ENCODE data around the gene TOP3A.

TOP3A gene

GRCh38 chr17:18253947-18254821 lies 60.6 kb downstream of the TOP3A start:
- ATAC-seq, result no peak

- no peak for ATAC-seq
Measured at GRCh38 chr17:18253187-18253884, 61.5 kb downstream of the TOP3A start.

DNA sequence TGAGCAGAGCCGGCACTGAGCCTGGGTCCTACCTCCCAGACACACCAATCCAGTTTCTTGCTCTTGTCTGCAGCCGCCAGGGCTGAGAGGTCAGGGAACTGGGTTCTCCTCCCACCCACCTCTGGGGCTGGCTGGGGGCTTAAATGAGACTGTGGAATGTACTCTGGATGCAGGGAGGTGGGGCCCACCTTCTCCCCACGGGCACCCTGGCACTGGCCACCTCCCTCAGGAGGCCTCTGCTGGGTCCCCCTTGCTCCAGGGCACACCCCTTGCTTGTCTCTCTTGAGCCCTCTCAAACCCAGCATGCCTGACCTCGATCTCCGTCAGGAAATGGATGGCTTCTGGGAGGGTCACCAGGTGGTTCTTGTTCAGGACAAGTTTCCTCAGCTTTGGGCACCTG lies 62.6 kb downstream of the TOP3A start:
- no peak for ATAC-seq

DNA sequence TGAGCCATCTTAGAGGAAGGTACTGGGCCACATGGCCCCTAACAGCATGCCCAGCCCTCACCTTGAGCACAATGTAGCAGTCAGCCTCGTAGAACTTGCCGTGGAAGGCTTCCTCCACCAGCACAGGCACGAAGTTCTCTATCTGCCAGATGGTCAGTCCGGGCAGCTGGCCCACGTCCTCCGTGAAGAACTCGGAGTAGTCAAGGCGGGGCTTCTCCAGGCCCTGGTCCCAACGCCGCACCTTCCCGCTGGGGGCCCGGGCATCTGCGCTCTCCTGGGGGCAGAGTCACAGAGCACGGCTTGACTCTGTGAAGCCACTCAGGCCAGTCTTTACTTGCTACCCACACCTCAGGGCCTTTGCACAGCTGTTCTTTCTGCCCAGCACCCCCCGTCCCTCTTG lies 63.6 kb downstream of the TOP3A start:
- ATAC-seq, result no peak

DNA sequence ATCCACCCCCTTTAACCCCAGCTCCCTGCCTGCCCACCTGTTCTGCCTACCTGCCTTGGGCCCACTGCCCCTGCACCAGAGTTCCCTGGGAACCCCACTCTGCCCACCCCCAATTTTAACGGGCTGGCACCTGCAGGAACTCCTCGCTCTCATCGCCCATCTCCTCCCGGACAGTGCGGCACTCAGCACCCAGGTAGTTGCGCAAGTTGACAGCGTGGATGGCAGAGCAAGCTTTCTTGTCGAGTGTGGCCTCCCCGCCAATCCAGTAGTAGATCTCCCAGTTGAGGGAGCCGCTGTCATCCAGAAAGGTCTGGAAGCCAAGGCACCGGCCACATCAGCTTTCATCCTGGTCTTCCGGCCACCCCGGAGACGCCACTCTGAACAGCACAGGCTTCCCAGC lies 64.1 kb downstream of the TOP3A start:
- ATAC-seq, result no peak

GRCh38 chr17:18250259-18250658 lies 64.5 kb downstream of the TOP3A start:
- no peak for ATAC-seq

- ATAC-seq, result no peak
Measured at GRCh38 chr17:18248811-18249210, 66.0 kb downstream of the TOP3A start.

- ATAC-seq, result peak; percentile 55 to 67
Measured at GRCh38 chr17:18248300-18248731, 66.5 kb downstream of the TOP3A start.

DNA sequence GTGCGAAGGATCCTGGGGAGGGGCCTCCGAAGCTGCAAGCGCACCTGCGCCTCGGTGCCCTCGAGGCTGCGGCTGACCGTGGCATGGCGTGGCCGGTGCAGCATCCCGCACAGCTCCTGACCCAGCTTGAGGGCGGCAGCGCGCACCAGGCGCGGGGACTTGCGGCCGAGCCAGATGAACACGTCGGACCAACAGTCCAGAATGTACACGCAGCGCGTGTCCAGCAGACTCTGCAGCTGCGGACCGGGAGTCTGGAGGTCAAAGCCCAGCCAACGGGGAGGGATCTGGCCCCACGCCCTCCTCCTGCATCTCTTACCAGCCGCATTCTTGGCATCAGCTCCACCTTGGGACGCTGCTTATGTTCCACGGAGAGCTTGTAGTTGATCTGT lies 67.2 kb downstream of the TOP3A start:
- ATAC-seq, result no peak

DNA sequence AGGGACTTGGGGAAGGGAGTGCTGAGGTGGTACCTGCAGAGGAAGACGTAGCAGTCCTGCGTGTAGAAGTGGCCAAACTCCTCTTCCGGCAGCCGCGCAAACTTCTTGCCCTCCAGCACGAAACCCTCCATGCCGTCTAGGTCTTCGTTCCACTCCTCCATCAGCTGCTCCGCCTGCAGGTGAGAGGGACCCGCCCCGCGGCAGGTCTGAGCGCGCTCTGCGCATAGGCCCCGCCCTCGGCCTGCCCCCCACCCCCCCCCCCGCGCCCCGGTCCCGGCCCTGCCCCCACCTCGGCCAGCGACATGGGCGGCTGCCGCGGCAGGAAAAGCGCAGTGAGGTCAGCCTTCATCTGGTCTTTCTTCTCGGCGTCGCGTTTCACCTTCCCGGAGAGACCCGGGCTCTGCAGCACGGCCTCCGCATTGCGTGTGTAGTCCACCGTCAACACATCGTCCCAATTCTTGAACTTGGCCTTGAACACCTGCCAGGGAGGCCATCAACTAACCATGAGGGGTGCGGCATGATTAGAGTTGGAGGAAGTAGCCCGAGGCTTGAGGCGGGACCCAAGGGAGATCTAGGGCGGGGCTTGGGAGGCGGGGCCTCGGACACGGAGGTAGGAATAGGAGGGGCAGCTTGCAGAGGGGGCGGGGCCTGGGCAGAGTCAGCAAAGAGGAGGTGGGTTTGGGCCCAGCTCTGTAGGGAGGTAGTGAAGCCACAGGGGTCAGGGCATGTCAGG lies 67.7 kb downstream of the TOP3A start:
- no peak for ATAC-seq

GRCh38 chr17:18246109-18246725 lies 68.6 kb downstream of the TOP3A start:
- ATAC-seq, result no peak

DNA sequence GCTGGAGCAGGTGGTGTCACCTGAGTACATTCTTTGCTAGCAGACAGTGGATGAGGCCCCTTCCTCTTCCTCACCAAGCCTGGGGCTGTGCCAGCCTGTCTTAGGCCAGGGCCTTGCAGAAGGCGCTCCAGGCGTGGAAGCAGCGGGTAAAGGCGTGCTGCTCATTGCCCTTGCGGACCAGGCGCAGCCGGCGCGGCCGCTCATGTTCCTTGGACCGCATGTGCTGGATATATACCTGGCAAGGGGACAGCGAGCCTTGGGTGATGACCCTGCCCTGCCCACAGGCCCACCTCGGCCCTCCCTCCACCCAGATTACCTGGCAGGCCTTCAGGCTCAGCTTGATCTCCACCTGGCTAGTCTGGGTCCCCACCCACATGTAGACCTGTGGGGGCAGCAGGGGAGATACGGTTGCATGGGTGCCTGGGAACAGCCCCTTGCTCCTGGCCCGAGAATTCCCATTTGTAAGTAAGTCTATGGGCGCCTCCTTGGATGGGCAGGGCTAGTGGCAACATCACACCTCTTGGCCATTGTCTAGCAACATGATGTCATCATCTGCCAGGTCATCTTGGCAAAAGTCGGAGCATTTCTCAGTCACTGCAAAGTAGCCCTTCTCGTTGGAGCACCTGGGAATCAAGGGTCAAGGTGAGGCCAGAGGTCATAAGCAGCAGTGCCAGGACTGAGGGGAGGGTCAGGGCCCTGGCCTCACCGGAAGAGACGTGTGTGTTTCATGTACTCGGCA lies 69.6 kb downstream of the TOP3A start:
- no peak for ATAC-seq

GRCh38 chr17:18241229-18241871 lies 73.4 kb downstream of the TOP3A start:
- no peak for ATAC-seq

- no peak for ATAC-seq
Measured at GRCh38 chr17:18240449-18240848, 74.3 kb downstream of the TOP3A start.

DNA sequence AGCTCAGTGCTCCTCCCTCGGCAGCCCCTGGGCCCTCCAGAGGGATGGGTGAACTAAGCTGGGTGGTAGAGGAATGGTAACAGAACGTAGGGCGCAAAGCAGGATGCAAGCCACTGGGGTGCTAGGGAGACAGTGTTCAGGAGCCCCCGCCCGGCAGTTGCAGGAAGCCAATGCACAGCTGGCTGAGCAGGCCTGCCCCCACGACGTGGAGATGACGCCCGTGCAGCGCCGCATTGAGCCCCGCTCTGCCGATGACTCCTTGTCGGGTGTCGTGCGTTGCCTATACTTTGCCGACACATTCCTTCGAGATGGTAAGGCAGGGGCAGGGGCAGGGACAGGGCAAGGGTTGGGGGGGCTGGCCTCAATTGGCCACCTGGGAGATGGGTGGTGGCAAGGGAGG lies 76.5 kb downstream of the TOP3A start:
- no peak for ATAC-seq

- no peak for ATAC-seq
Measured at GRCh38 chr17:18237461-18237860, 77.3 kb downstream of the TOP3A start.

- ATAC-seq, result no peak
Measured at GRCh38 chr17:18236494-18236893, 78.3 kb downstream of the TOP3A start.

GRCh38 chr17:18235743-18236256 lies 79.0 kb downstream of the TOP3A start:
- ATAC-seq, result peak; percentile 57 to 58

DNA sequence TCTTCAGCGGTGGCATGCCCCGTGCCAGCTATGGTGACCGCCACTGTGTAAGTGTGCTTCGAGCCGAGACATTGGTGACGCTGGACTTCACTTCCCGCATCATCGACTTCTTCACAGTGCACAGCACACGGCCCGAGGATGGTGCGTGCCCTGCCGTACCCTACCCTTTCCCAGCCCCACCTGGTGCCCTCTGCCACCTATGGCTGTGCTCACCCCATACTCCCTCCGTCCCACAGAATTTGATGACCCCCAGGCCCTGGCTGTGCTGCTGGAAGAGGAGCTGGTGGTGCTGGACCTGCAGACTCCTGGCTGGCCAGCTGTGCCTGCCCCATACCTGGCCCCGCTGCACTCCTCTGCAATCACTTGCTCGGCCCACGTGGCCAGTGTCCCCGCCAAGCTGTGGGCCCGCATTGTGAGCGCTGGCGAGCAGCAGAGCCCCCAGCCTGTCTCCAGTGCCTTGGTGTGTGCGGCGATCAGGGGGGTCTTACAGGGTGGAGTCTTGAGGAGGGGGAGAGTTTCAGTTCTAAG lies 79.9 kb downstream of the TOP3A start:
- no peak for ATAC-seq

- no peak for ATAC-seq
Measured at GRCh38 chr17:18233803-18234518, 80.8 kb downstream of the TOP3A start.

DNA sequence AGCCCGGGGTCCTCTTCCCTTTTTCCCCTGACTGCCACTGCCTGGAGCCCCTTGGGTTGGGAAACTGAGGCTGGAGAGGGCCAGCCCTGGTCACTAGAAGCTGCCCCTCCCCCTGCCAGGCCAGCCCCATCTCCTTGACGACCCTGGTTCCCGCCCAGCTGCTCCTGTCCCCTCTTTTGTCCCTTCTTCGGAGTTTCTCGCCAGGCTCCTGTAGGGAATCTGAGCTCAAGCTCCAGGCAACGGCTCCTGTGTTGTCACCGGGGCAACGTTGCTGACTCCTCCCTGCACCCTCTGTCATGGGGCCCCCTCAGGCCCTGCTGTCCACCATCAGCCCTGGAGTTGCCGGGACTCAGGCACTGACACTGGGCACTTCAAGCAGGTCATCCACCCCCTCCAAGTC lies 83.6 kb downstream of the TOP3A start:
- no peak for ATAC-seq
